GM18507 (cell line): ENCODE results near the gene NCF2.
A peak's percentile ranks its signal among the peaks of the same experiment; 100 is the strongest.

Source experiments
- DNase-seq: peaks from one replicate; pipeline ENCODE4 v3.0.0; 2011; ENCODE audit warnings: low read depth; ENCODE audit not compliant: insufficient read length; ENCODE audit errors: extremely low spot score
- FAIRE-seq: peaks from 2 replicates; lab custom pipeline; 2011; peaks lifted over from hg19 to GRCh38; lab: Jason Lieb, UNC

The NCF2 gene

GRCh38 chr1:183516725-183517124, 73.5 kb downstream of the NCF2 start:
- DNase-seq (no peak), FAIRE-seq (no peak)

DNA sequence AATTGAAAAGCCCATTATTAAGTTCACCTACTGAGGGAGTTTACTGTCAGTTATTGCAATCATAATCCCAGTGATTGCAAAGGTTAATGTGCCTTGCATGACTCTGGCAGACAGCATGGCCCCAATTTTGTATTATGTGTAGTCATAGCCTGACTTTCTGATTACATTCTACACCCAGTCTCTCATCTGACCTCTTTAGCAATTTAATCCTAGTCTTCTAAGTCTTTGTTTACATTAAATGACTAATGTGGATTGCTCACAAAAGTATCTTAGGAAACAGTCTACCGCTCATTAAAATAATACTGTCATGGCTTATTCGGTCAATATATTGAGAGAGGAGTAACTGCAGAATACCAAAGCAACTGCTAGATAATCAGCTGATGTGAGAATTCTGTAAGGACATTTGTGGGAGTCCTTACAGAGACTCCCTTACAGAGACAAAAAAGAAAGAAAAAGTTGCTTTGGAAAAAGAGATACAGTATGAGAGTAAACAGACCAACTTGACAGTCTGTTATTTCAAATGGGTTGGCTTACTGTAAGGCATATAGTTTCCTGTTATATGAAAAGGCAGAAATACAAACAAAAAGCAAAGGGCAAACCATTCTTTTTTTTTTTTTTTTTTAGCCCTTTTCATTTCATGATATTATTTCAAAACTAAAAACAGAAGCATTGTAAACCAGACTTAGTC, 75.1 kb downstream of the NCF2 start:
- FAIRE-seq (no peak), DNase-seq (no peak)

GRCh38 chr1:183514235-183514634, 76.0 kb downstream of the NCF2 start:
- FAIRE-seq: no peak
- no peak for DNase-seq

GRCh38 chr1:183512450-183512849, 77.8 kb downstream of the NCF2 start:
- DNase-seq: no peak
- FAIRE-seq: no peak

- no peak for DNase-seq
- peak; percentile 44 for FAIRE-seq
Measured at GRCh38 chr1:183508694-183509093, 81.6 kb downstream of the NCF2 start.

DNA sequence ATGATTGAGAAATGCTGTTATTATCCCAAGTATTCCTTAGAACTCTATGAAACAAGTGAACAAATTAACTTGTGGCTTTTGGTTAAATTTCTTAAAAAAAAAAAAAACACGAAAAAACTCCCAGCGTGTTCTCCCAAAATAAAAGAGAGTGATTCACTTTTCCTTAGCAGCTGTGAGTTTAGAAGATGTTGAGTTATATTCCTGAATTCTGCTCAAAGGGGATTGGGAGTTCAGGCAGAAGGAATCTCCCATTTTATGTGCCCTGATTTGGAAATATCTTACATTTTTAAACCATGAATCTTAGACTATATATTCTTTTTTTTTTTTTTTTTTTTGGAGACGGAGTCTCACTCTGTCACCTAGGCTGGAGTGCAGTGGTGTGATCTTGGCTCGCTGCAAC, 83.7 kb downstream of the NCF2 start:
- DNase-seq: no peak

More for the DNA sequence above, 83.7 kb downstream of the NCF2 start:
- no peak for FAIRE-seq
